GM19035 (cell line): ENCODE data around the gene FIGLA.
"Not testable (repeated sequence)": the region's sequence is repeated elsewhere in the genome, so short reads cannot be mapped to it uniquely, and the experiment has no call there.

Source experiments
- ATAC-seq: cut with Tn5 transposase; IDR thresholded peaks from one replicate; pipeline ENCODE4 v1.9.1; 2021; ENCODE audit not compliant: unreplicated experiment

FIGLA gene

DNA sequence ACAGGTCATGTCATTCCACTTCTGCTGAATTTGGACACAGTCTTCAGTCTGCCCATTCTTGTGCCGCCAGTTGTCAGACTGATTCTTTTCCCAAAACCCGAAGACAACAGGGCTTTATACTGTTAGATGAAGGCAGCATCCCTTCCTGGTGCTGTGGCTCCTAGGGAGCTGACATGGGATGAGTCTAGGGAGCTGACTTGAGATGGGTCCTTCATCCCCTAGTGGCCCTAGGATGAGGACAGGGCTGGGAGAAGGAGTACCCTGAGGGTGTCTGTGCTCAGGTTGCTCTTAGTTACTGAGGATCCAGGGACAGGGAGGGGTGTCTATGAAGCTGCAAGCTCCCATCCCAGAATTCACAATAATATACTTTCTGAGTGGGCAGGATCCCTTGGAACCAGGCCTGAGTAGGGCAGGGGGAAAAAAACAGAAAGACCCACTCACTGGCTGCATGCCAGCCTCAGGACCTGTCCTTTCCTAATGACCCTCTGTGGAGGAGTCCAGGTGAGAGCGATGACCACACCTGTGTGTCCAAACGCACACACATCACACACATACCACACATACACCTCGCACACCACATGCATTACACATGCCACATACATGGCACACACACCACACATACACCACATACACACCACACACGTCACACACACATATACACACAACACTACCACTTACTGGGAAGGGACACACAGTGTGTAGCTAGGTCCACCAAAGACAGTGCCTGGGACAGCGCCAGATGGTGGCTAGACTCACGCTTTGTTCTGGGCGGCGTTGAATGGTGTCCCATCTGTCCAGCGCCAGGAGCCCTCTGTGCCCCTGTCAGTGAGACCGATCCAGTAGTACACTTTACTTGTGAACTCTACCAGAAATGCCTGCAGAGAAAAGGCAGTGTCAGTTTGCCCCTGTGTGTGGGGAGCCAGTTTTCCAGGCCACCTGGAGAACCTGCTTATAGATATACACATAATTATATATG lies 18.8 kb upstream of the FIGLA start:
- ATAC-seq, result no peak

DNA sequence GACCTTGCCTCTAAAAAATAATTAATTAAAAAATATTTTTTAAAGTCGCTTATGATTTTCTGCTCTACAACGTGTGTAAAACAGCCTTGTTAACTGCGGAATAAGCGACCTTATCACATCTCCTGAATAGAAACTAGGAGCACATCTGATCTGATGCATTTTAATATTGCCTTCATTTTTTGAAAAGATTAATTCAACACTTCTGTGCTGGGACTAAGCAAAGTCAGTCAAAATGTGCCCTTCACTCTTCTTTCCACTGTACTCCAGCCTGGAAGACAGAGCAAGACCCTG lies 17.3 kb upstream of the FIGLA start:
- ATAC-seq, result no peak

DNA sequence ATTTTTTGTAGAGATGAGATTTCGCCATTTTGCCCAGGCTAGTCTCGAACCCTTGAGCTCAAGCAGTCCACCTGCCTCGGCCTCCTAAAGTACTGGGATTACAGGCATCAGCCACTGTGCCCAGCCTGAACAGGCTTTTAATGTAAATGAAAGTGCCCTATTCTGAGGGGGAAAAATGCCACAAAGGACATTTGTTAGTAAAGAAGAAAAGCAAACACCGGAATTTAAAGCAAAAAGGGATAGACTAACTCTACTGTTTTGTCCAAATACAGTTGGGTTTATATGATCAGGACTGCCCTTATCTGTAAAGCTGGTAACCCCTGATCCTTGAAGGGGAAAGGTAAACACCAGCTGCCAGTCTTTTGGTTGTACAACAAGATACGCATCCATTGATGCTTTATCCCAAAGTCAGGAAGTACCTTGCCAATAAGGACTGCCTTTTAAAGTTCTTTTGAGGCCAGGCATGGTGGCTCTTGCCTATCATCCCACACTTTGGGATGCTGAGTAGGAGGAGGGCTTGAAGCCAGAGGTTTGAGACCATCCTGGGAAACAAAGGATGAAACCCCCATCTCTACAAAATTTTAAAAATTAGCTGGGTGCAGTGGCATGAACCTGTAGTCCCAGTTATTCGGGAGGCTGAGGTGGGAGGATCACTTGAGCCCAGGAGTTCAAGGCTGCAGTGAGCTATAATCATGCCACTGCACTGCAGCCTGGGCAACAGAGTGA lies 16.8 kb upstream of the FIGLA start:
- ATAC-seq, result no peak

DNA sequence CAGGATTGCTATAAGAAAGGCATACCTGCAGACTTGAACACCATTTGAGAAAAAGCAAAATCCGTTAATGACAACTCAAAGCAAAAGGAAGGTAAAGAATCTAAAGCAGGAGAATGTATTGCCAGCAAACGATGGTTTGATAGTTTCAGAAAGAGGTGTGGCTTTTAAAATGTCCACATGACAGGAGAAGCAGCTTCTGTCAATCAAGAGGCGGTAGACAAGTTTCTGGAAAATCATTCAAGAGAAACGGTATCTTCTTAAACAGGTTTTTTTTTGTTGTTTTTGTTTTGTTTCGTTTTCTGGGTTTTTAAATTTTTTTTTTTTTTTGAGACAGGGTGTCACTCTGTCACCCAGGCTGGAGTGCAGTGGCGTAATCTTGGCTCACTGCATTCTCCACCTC lies 16.2 kb upstream of the FIGLA start:
- ATAC-seq, result no peak

DNA sequence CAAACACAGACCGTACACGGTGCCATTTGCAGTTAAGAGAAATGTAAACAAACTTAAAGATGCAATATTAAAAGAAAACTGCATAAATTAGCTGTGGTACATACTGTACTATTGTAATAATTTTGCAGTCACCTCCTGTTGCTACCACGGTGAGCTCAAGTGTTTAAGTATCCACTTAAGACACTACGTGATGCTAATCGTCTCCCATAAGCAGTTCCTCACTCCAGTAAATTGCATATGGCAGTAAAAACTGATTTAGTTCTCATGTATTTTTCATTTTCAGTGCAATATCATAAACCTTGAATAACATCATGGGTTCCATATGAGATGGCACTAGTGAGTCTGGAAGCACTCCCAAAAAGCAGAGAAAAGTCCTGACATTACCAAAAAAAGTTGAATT lies 15.6 kb upstream of the FIGLA start:
- ATAC-seq, result no peak

DNA sequence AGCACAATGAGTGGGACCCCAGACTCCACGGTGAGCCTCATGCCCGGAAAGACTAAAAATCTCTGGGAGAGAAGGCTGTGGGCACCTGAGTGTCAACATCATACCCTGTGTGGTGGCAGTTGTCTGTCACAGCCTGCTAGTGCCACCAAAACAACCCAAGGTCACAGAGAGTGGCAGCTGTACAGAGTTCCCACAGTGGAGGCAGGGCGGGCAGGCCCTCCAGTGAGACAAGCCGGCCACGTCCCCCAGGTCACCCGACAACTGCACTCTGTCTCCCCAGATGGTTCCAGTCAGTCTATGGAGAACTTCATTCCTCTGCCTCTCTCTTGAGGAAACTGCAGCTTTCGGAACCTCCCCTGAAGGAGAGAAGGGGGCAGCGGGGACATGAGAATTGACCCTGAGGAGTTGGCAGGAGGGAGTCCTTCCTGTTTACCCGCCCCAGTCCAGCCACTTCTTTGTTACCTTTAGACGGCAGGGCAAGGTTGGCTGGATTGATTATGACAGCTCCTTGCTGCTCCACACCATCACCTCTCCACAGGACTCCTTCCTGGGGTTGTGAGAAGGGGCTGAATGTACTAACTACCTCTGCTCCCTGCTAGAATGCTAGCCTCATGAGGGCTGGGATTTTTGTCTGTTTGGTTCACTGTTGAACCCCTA lies 11.3 kb upstream of the FIGLA start:
- no peak for ATAC-seq

DNA sequence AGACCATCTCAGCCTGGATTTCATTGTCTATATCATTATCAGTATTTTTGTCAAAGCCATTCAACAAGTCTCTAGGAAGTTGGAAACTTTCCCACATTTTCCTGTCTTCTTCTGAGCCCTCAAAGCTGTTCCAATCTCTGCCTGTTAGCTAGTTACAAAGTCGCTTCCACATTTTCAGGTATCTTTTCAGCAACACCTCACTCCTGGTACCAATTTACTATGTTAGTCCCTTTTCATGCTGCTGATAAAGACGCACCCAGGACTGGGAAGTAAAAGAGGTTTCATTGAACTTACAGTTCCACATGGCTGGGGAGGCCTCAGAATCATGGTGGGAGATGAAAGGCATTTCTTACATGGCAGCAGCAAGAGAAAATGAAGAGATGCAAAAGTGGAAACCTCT lies 9.3 kb upstream of the FIGLA start:
- no peak for ATAC-seq

DNA sequence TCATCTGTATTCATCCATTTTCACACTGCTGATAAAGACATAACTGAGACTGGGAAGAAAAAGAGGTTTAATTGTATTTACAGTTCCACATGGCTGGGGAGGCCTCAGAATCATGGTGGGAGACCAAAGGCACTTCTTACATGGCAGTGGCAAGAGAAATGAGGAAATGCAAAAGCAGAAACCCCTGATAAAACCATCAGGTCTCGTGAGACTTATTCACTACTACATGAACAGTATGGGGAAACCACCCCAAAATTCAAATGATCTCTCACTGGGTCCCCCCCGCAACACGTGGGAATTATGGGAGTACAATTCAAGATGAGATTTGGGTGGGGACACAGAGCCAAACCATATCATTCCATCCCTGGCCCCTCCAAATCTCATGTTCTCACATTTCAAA lies 7.6 kb upstream of the FIGLA start:
- not testable (repeated sequence) for ATAC-seq

DNA sequence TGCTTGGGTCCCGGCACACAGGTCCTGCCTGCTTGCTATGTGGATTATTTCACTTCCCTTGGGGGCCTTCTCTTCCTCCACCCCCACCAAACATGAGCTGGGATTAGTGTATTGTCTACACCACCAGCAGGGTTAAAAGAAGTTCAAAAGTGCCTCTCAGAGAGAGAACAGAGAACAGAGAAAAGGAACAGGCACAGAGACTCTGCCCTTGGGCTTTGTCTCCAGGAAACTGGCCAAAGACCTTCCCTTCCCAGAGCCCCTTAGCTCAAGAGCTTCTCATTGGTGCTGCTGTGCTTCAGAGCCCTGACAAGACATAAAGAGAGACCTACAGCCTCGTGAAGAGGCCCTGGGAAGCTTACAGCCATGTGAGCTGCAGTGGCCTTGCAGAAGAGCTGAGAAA lies 7.1 kb upstream of the FIGLA start:
- ATAC-seq, result no peak

DNA sequence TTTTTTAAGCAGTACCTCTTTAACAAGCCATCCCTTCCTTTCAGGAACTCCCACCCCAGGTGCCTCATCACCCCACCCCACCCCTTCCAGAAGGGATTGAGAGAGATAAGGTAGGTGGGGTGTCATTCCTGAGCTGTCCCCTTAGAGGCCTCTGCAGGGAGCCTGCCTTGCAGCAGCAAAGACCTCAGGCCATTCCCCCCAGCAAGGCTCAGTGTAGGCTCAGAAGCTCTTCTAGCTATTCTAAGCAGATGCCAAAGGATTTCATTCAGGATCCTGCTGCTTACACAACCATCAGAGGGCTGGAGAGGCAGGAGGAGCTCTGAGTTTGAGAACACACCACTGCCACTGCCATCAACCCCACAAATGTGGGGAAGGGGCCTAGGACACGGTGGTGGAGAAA lies 5.8 kb upstream of the FIGLA start:
- ATAC-seq, result no peak

DNA sequence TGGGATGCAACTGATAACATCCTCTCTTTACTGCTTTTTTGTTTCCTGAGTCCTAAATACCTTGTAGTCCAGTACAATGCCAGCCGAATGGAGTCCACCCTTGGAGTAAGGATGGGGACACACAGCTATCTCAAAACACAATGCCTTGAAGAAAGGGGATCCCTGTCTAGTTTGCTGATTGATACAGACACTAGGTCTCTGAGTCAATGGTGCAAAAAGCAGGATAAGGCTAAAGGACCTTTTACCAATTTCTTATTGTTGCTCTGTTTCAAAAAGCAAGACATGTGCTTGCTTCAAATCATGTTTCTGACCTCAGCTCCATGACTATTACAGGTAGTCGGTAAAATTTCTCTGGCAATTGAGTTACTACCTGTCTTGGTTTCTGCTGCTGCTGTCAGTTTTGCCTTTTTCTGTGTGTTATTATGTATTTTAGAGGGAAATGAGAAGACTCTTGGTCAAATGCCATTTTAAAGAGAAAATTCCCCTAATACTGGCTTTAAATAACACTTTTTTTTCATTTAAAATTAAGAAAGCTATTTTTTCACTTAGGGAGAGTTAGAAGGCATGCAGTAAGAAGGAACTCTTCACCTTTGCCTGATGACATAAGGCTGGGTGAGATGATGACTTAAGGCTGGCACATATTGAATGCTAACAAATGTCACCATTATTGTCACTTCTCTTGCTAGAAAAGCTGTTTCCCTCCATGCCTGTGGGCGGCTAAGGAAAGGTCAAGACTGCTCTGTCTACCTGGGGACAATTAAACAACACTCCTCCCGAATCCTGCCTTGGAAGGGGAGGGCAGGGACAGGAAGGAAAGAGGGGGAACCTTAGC lies 4.9 kb upstream of the FIGLA start:
- no peak for ATAC-seq

DNA sequence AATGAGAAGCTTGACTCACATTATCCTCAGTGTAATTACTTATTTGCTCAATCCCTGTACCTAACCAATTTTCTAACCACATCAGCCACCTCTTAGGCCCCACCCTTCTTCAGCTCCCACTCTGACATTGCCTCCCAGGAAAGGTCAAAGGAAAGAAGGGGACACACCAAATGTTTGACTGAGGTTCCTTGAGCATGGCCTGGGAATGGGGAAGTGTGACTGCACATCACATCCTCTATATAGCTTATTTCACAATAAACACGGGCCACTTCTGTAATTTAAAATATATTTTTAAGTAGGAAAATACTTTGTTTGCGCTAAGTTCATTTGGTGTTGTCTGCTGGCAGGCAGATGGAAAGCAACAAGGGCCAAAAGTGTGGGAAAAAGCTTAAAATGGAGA lies 3.0 kb upstream of the FIGLA start:
- no peak for ATAC-seq

DNA sequence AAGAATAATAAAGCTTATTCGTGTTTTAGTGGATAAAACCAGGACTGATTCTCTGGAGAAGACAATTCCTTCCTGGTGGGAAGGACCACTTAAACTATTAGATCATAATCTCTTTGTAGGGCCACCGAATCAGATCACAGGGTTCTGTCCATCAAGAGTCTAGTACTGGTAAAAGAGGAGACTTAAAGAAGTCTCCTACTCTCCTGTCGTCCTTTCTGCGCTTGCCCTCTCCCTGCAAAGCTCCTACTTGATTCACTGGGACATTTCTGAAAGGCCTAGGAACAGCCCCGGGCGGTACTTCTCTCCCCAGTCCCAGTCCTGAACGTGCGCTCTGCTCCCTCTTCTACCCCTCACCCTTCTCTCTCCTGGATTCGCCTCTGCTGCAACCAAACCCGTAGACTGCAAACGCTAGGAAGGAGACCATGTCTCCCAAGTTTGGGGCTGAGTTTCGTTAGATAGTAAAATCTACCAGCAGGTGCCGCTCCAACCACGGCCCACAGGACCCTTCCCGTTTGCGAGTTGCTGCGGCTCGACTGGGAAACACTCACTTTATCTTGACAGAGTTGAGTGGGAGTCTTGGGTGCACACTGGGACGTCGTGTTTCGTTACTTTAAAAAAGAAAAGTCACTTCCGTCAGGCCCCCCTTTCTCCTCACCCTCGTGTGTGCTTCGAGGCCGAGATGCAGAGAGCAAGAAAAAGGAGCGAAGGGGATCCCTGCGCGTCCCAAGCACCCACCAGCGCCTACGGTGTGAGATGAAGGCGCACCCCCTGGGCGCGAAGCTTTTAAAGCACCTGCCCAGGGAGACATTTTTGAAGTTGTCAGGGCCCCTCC lies 923 bp downstream of the FIGLA start:
- ATAC-seq, result no peak

DNA sequence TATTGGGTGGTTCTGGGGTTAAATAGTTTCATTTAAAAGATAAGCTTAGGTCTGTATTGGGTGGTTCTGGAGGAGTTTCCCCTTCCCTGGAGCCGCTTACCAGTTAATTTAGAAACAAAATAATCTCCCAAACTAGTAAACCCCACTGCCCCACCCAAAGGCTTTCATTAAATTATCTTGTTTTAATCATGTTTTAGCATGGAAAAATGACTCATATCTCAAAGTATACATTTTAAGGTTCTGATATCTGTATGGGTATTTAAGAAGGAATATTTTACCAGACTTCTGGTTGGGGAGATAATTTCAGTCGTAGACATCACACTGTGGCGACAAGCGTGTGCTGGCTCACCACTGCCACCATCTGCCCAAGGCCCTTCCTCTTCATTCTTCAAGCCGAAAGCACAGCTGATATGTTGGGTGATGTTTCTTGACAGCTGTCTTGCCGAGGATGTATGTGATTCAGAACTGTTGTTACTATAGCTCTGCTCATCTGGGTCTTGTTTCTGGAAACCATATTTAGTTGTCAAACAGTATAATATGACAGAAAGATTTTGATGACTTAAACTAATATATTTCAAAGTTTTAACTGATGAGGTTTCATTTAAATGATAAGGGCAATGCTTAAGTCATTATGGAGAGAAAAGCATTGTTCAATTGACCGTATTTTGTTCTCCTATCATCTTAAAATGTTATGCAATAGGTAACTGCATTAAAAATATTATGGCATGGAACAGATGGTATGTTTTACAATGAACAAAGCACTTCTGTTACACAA lies 5.1 kb downstream of the FIGLA start:
- ATAC-seq, result no peak

DNA sequence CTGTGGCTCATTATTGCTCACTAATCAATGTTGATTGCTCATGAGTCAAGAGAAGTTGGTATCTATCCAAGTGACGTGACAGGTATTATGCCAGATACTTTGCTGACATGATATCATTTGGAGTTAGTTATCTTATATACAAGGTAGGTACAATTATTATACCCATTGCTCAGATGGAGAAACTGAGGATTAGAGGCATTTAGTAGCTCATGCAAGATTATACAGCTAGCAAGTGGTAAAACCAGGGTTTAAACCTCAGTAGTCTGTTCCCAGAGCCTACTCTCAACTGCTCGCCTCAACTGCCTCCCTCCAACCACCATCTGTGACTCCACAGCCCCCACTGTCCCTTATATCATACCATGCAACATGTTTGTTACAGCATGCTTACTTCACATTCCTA lies 6.1 kb downstream of the FIGLA start:
- ATAC-seq, result no peak

DNA sequence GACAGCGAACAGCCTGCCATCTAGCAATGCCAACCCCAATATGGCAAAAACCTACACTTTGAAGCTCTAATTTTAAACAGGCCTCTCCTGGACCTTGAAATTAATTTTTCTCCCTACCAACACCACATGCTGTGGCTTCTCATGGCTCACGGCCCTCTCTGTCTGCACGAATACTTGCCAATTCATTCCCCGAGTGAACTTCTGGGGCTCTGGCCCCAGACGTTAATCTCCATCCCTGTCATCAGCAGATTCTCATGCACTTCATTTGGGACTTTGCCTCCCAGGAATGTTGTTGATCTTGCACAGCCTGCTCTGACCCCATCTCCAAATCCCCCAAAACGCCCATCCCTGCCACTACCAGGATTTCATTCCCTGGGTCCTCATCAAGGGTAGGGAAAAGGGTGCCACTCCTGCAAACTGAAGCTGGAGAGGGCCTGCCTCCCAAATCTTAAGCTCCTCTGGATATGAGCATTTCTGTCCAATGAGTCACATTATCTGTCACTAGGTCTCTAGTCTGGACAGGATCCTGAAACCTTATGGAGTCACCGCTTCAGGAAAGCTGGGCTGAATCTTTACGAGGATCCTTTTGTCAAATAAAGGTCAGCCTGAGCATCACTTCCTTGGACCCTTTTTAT lies 10.4 kb downstream of the FIGLA start:
- ATAC-seq, result no peak

DNA sequence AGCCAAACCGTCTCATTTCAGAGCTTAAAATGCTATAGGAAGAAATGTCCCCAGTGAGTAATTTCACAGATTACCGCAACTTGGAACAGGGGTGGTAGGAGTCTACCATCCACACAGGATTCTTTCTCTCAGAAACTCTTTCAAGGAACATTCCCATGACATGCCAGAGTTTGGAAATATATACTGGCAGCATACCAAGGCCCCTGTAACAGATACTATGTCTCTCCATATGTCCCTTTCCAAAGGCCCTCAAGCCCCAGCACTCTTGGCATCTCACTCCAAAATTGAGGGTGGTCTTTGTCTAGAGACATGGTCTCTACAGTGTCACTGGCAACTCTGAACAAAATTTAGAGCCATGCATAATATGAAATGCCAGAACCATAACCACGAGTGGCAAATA lies 11.0 kb downstream of the FIGLA start:
- no peak for ATAC-seq

DNA sequence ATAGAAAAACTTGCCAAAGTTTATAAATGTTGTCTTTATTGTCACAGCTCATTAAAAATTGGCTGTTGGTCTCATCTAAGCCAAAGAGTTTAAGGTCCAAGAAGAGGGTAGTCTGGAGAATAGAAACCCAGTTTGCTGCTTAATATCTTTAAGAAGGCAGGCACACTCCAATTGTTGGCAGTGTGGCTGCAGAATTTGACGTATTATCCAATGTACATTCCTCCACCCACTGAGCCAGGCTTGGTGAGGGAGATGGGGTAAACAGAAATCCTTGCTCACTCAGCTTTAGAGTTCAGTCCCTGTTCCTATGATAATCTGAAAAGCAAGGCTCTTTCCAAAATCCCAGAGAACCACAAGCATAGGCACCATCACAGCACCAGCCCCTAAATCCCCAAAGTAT lies 11.8 kb downstream of the FIGLA start:
- no peak for ATAC-seq

DNA sequence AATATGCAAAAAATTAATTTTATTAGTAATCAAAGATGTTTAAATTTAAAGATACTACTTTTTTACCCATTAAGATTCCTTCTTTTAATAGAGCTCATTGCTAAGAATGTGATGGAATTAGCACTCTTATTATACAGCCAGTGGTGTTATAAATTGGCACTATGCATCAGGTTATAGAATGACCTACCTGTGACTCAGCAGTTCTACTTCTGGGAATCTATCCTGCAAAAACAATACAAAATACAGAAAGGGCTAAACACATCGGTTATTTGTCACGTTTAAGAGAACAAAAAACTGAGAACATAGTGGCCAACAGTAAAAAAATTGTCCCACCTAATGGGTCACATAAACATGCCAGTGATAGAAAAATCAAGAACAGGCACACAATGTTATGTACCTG lies 13.0 kb downstream of the FIGLA start:
- no peak for ATAC-seq
